NT2/D1 (cell line): Measurements from ENCODE around the gene APC2.

Source experiments
- SUZ12 ChIP-seq: IDR thresholded peaks from 2 replicates; pipeline ENCODE4 v1.6.1; 2011; ENCODE audit not compliant: insufficient read length, insufficient read depth; ENCODE audit errors: extremely low read depth
- YY1 ChIP-seq: IDR thresholded peaks from 2 replicates; pipeline ENCODE4 v1.6.1; 2011; ENCODE audit not compliant: insufficient read length, insufficient read depth
- ZNF274 ChIP-seq: IDR thresholded peaks from 2 replicates; pipeline ENCODE4 v1.6.1; 2011; ENCODE audit warnings: mild to moderate bottlenecking, low read depth, low read length

- no peak for TF ChIP-seq SUZ12
- no peak for TF ChIP-seq YY1
- TF ChIP-seq ZNF274 = no peak
Measured at GRCh38 chr19:1412995-1413800, 36.7 kb upstream of the APC2 start.
